ENCODE data around the gene IFI27. TPM values are rescaled to one million over a fixed set of nuclear protein-coding genes. Genes with fewer than 3 reads are reported as not detected.

Gene IFI27
- total RNA-seq, 2 donors from 2014 or later: 140 to 229 TPM

DNA sequence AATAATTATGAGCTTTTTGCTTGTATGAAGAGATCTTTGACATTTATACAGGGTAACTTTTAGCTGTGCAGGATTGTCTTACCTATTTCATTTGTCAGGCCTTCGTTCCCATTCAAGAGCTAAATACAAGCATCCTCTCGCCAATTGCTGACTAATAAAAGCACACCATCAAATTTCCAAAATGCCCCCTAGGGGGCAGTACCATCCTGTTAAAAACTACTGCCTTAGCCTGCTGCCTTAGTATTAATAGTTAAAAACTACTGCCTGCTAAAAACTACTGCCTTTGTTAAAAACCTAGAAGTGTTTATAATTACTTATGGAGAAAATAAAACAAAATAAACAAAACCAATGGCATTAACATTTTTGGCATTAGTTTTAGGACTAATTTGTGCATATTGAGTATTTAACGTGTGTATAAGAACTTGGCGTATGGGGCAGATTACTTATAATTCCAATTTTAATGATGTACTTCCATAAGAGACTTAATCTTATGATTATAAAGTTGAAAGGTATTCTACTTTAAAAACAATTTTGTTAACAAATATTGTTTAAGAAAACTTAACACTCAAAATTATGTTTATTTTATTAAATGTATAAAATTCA, 21.9 kb downstream of the IFI27 start:
- peaks cover 0 to 15% of the 10 kb centered on the region in 2 donors for H3K4me1 ChIP-seq
- TF ChIP-seq, protein P1, sequence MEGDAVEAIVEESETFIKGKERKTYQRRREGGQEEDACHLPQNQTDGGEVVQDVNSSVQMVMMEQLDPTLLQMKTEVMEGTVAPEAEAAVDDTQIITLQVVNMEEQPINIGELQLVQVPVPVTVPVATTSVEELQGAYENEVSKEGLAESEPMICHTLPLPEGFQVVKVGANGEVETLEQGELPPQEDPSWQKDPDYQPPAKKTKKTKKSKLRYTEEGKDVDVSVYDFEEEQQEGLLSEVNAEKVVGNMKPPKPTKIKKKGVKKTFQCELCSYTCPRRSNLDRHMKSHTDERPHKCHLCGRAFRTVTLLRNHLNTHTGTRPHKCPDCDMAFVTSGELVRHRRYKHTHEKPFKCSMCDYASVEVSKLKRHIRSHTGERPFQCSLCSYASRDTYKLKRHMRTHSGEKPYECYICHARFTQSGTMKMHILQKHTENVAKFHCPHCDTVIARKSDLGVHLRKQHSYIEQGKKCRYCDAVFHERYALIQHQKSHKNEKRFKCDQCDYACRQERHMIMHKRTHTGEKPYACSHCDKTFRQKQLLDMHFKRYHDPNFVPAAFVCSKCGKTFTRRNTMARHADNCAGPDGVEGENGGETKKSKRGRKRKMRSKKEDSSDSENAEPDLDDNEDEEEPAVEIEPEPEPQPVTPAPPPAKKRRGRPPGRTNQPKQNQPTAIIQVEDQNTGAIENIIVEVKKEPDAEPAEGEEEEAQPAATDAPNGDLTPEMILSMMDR (IDR thresholded peaks at IDR 0.05): peak; percentile 79 to 86
- peak; percentile 75 for DNase-seq (ENCODE audit: low spot score)
- H3K9me3 ChIP-seq: no peaks in the 10 kb centered on the region
- no peaks in the 10 kb centered on the region for H3K36me3 ChIP-seq
- H3K27me3 ChIP-seq: no peaks in the 10 kb centered on the region
- no peak overlapping the region for H3K27ac ChIP-seq
- H3K4me3 ChIP-seq: no peak overlapping the region

DNA sequence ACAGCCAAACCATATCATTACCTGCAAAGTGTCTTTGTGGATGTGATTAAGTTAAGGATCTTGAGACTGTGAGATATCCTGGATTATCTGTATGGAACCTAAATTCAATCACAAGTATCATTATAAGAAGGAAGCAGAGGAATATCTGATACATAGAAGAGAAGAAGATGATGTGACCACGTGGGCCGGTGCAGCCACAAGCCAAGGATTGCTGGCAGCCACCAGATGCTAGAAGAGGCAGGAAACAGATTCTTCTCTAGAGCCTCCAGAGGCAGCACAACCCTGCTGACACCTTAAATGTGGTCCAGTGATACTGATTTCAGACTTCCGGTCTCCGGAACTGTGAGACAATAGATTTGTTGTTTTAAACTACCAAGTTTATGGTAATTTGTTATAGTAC, 24.9 kb downstream of the IFI27 start:
- TF ChIP-seq, protein P1 (IDR thresholded peaks at IDR 0.05): no peak
- H3K27ac ChIP-seq: no peak overlapping the region
- H3K36me3 ChIP-seq: no peaks in the 10 kb centered on the region
- no peaks in the 10 kb centered on the region for H3K4me1 ChIP-seq
- H3K4me3 ChIP-seq: no peak overlapping the region
- no peaks in the 10 kb centered on the region for H3K27me3 ChIP-seq
- DNase-seq (ENCODE audit: low spot score): peak; percentile 23
- H3K9me3 ChIP-seq: no peaks in the 10 kb centered on the region

DNA sequence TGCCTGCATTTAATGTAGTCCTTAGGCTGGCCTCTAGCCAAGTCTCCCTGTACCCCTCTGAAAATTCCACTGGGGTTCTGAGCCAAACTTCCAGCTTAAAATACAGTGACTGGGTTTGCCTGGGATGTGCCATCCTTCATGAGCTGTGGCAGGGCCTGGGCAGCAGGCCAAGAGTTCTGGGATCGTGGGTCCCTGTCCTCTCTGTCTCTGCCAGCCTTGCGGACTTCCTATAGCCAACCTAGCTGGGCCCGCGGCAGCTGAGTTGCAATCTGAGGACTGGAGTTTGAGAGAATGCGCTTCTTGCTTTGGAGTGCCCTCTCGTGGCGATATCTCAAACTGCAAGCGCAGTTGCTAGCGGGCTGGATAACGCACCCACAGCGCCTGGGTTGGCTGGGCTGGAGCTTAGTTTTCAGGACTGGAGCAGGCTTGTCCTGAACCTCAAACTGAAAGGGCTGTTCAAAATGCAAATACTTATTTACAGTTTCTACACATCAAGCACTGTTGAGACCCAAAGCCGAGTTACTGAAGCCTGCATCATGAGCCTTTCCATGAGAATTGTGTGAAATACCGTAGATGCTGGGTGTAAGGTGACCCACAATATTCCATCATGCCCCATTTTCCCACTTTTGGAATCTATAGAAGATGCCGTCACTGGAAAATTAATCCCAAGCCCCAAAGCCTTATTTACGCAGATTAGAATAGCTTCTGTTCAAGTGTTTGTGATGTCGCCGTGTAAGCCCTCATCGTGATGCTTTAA, 26.2 kb downstream of the IFI27 start:
- H3K9me3 ChIP-seq: no peaks in the 10 kb centered on the region
- peak; percentile 92 for DNase-seq (ENCODE audit: low spot score)
- no peaks in the 10 kb centered on the region for H3K27me3 ChIP-seq
- H3K36me3 ChIP-seq: no peaks in the 10 kb centered on the region
- H3K4me1 ChIP-seq: no peaks in the 10 kb centered on the region
- TF ChIP-seq, protein P1 (IDR thresholded peaks at IDR 0.05): peak; percentile 98 to 99
- no peak overlapping the region for H3K4me3 ChIP-seq
- H3K27ac ChIP-seq: no peak overlapping the region

DNA sequence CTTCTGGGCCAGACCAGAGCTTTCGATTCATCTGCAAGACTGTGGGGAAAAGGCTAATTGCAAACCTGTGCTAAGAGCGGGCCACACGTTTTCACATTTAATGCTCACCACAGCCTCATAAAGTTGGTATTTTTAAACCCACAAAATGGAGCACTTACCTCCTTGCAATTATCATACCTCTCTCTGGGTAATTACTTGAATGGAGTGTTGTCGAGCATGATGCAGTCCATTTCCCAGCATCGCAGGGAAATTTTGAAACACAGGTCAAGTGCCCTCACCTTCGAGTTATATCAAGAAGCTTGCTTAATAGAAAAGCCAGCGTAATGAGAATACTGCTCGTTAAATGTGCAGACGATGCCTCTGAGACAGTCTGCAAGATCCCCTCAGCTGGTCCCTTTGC, 27.7 kb downstream of the IFI27 start:
- DNase-seq (ENCODE audit: low spot score): no peak
- TF ChIP-seq, protein P1 (IDR thresholded peaks at IDR 0.05): no peak
- H3K4me3 ChIP-seq: no peak overlapping the region

DNA sequence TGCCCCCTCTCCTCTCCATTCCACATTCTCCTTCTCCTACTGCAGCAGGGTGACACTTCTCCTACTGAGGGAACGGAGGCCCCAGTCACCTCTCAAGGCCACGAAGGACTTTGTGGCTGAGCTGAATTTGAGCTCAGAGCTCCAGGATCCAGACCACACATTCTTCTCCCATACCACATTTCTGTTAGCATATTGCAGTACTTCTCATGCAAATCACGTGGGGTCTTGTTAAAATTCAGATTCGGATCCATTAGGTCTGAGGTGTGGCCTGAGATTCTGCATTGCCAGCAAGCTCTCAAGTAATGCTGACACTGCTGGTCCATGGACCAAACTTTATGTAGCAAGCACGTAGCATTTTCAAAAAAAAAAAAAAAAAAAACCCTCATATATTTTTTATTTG, 28.5 kb downstream of the IFI27 start:
- Histone ChIP-seq H3K4me1 (no peaks in the 10 kb centered on the region), H3K27ac (no peak overlapping the region), H3K36me3 (no peaks in the 10 kb centered on the region), H3K4me3 (no peak overlapping the region), H3K9me3 (no peaks in the 10 kb centered on the region), H3K27me3 (no peaks in the 10 kb centered on the region)
- DNase-seq (ENCODE audit: low spot score): no peak
- TF ChIP-seq, protein P1 (IDR thresholded peaks at IDR 0.05): no peak

More for the DNA sequence above, 27.7 kb downstream of the IFI27 start:
- Histone ChIP-seq H3K27me3 (no peaks in the 10 kb centered on the region), H3K27ac (no peak overlapping the region), H3K9me3 (no peaks in the 10 kb centered on the region), H3K4me1 (no peaks in the 10 kb centered on the region), H3K36me3 (no peaks in the 10 kb centered on the region)

All from right atrium auricular region (tissue), 2 donors.